ENCODE results near the gene MRGPRE. TPM values are rescaled to one million over a fixed set of nuclear protein-coding genes. Genes with fewer than 3 reads are reported as not detected.
"Not testable (repeated sequence)": the region's sequence is repeated elsewhere in the genome, so short reads cannot be mapped to it uniquely, and the experiment has no call there.

Gene MRGPRE
- total RNA-seq (not detected), polyA plus RNA-seq (not detected)

- no peak within 1 kb of the TSS for H3K4me3 ChIP-seq (ENCODE audit: low read length)
- POLR2A ChIA-PET, result no interaction called here
Observed at GRCh38 chr11:3231851-3232744, at the start of gene MRGPRE. MRGPRE (minus strand) TSS chr11:3232417; CDS start chr11:3228799, 3,618 bp downstream.

GRCh38 chr11:3281146-3281545 is 48.9 kb upstream of the MRGPRE start:
- H3K9me3 ChIP-seq (ENCODE audit: low read length); CTCF ChIA-PET; H3K9me3 Mint-ChIP-seq; POLR2A ChIA-PET; H3K4me1 Mint-ChIP-seq; H3K27ac ChIP-seq (ENCODE audit: low read depth, low read length); H3K4me1 ChIP-seq (ENCODE audit: insufficient read depth, low read length); H3K27me3 ChIP-seq (ENCODE audit: insufficient read depth, low read length, poor library complexity, severe bottlenecking); H3K36me3 Mint-ChIP-seq; H3K4me3 ChIP-seq (ENCODE audit: low read length); H3K4me3 Mint-ChIP-seq; H3K36me3 ChIP-seq (ENCODE audit: insufficient read depth, low read length); H3K27me3 Mint-ChIP-seq; H3K27ac Mint-ChIP-seq; DNase-seq: not testable (repeated sequence)

More at GRCh38 chr11:3231851-3232744, at the start of gene MRGPRE:
- Histone ChIP-seq H3K27me3 (ENCODE audit: insufficient read depth, low read length, poor library complexity, severe bottlenecking) (no peaks in the 10 kb centered on the region), H3K27ac (ENCODE audit: low read depth, low read length) (no peak within 1 kb of the TSS), H3K36me3 (ENCODE audit: insufficient read depth, low read length) (no peaks in the 10 kb centered on the region), H3K4me1 (ENCODE audit: insufficient read depth, low read length) (no peaks in the 10 kb centered on the region), H3K9me3 (ENCODE audit: low read length) (no peaks in the 10 kb centered on the region)
- Mint-ChIP-seq H3K27me3 (peaks cover 1 to 4% of the 10 kb centered on the region in 2 donors), H3K27ac (peak within 1 kb of the TSS in 2 of 8 donors; percentile 12 to 46), H3K36me3 (no peaks in the 10 kb centered on the region), H3K9me3 (peaks cover 0 to 2% (median 0%) of the 10 kb centered on the region in 5 donors), H3K4me3 (no peak within 1 kb of the TSS), H3K4me1 (no peaks in the 10 kb centered on the region)
- no peak for DNase-seq
- CTCF ChIA-PET, result no interaction called here

- H3K27ac ChIP-seq (ENCODE audit: low read depth, low read length); H3K27me3 Mint-ChIP-seq; H3K4me3 ChIP-seq (ENCODE audit: low read length); H3K36me3 ChIP-seq (ENCODE audit: insufficient read depth, low read length); CTCF ChIA-PET; DNase-seq; H3K9me3 ChIP-seq (ENCODE audit: low read length); H3K4me1 ChIP-seq (ENCODE audit: insufficient read depth, low read length); H3K4me3 Mint-ChIP-seq; H3K27ac Mint-ChIP-seq; H3K36me3 Mint-ChIP-seq; H3K27me3 ChIP-seq (ENCODE audit: insufficient read depth, low read length, poor library complexity, severe bottlenecking); H3K4me1 Mint-ChIP-seq; H3K9me3 Mint-ChIP-seq; POLR2A ChIA-PET: not testable (repeated sequence)
Observed at GRCh38 chr11:3280662-3281061, 48.4 kb upstream of the MRGPRE start.

GRCh38 chr11:3278922-3279321 is 46.7 kb upstream of the MRGPRE start:
- CTCF ChIA-PET; H3K4me3 Mint-ChIP-seq; H3K4me1 ChIP-seq (ENCODE audit: insufficient read depth, low read length); H3K4me3 ChIP-seq (ENCODE audit: low read length); H3K9me3 Mint-ChIP-seq; H3K27ac ChIP-seq (ENCODE audit: low read depth, low read length); H3K4me1 Mint-ChIP-seq; H3K36me3 Mint-ChIP-seq; DNase-seq; H3K9me3 ChIP-seq (ENCODE audit: low read length); H3K27ac Mint-ChIP-seq; H3K27me3 ChIP-seq (ENCODE audit: insufficient read depth, low read length, poor library complexity, severe bottlenecking); POLR2A ChIA-PET; H3K27me3 Mint-ChIP-seq; H3K36me3 ChIP-seq (ENCODE audit: insufficient read depth, low read length): not testable (repeated sequence)

GRCh38 chr11:3273629-3274028 is 41.4 kb upstream of the MRGPRE start:
- H3K27me3 ChIP-seq (ENCODE audit: insufficient read depth, low read length, poor library complexity, severe bottlenecking); DNase-seq; H3K27ac ChIP-seq (ENCODE audit: low read depth, low read length); POLR2A ChIA-PET; H3K27me3 Mint-ChIP-seq; H3K36me3 Mint-ChIP-seq; H3K27ac Mint-ChIP-seq; H3K36me3 ChIP-seq (ENCODE audit: insufficient read depth, low read length); H3K4me1 Mint-ChIP-seq; H3K4me3 ChIP-seq (ENCODE audit: low read length); H3K4me3 Mint-ChIP-seq; H3K9me3 ChIP-seq (ENCODE audit: low read length); H3K4me1 ChIP-seq (ENCODE audit: insufficient read depth, low read length); CTCF ChIA-PET; H3K9me3 Mint-ChIP-seq: not testable (repeated sequence)

- H3K27ac ChIP-seq (ENCODE audit: low read depth, low read length); H3K4me1 Mint-ChIP-seq; H3K9me3 Mint-ChIP-seq; H3K9me3 ChIP-seq (ENCODE audit: low read length); CTCF ChIA-PET; POLR2A ChIA-PET; H3K27me3 ChIP-seq (ENCODE audit: insufficient read depth, low read length, poor library complexity, severe bottlenecking); H3K4me1 ChIP-seq (ENCODE audit: insufficient read depth, low read length); H3K4me3 Mint-ChIP-seq; H3K27me3 Mint-ChIP-seq; H3K4me3 ChIP-seq (ENCODE audit: low read length); H3K36me3 ChIP-seq (ENCODE audit: insufficient read depth, low read length); H3K27ac Mint-ChIP-seq; H3K36me3 Mint-ChIP-seq; DNase-seq: not testable (repeated sequence)
Observed at GRCh38 chr11:3262548-3262947, 30.3 kb upstream of the MRGPRE start.

GRCh38 chr11:3261831-3262230 is 29.6 kb upstream of the MRGPRE start:
- H3K9me3 ChIP-seq (ENCODE audit: low read length); POLR2A ChIA-PET; H3K4me1 ChIP-seq (ENCODE audit: insufficient read depth, low read length); H3K36me3 Mint-ChIP-seq; H3K27ac ChIP-seq (ENCODE audit: low read depth, low read length); H3K4me3 Mint-ChIP-seq; H3K27me3 ChIP-seq (ENCODE audit: insufficient read depth, low read length, poor library complexity, severe bottlenecking); CTCF ChIA-PET; H3K9me3 Mint-ChIP-seq; H3K27ac Mint-ChIP-seq; H3K4me1 Mint-ChIP-seq; H3K36me3 ChIP-seq (ENCODE audit: insufficient read depth, low read length); H3K27me3 Mint-ChIP-seq; DNase-seq; H3K4me3 ChIP-seq (ENCODE audit: low read length): not testable (repeated sequence)

- H3K4me1 ChIP-seq (ENCODE audit: insufficient read depth, low read length); POLR2A ChIA-PET; H3K27ac ChIP-seq (ENCODE audit: low read depth, low read length); H3K27me3 Mint-ChIP-seq; H3K4me3 Mint-ChIP-seq; H3K4me3 ChIP-seq (ENCODE audit: low read length); H3K9me3 Mint-ChIP-seq; H3K36me3 Mint-ChIP-seq; CTCF ChIA-PET; H3K27me3 ChIP-seq (ENCODE audit: insufficient read depth, low read length, poor library complexity, severe bottlenecking); DNase-seq; H3K4me1 Mint-ChIP-seq; H3K9me3 ChIP-seq (ENCODE audit: low read length); H3K36me3 ChIP-seq (ENCODE audit: insufficient read depth, low read length): not testable (repeated sequence)
- peak overlapping the region in 1 of 8 donors; percentile 70 for H3K27ac Mint-ChIP-seq
Observed at GRCh38 chr11:3257509-3257908, 25.3 kb upstream of the MRGPRE start.

GRCh38 chr11:3255241-3255640 is 23.0 kb upstream of the MRGPRE start:
- H3K27ac Mint-ChIP-seq; H3K27me3 Mint-ChIP-seq; H3K36me3 Mint-ChIP-seq; H3K27me3 ChIP-seq (ENCODE audit: insufficient read depth, low read length, poor library complexity, severe bottlenecking); H3K9me3 ChIP-seq (ENCODE audit: low read length); H3K4me3 ChIP-seq (ENCODE audit: low read length); DNase-seq; H3K27ac ChIP-seq (ENCODE audit: low read depth, low read length); H3K9me3 Mint-ChIP-seq; POLR2A ChIA-PET; H3K36me3 ChIP-seq (ENCODE audit: insufficient read depth, low read length); CTCF ChIA-PET; H3K4me1 ChIP-seq (ENCODE audit: insufficient read depth, low read length); H3K4me1 Mint-ChIP-seq; H3K4me3 Mint-ChIP-seq: not testable (repeated sequence)

Data from CD8-positive, alpha-beta memory T cell (primary cell).